Vagina (tissue), 2 donors: ENCODE measurements around the gene ETV5.
"Not testable (repeated sequence)": the region's sequence is repeated elsewhere in the genome, so short reads cannot be mapped to it uniquely, and the experiment has no call there.

ENCODE experiments used
- CTCF ChIP-seq, 3 experiments: fragments of 450-650 bp in 2 of 3; fragments of 200-600 bp in 1 of 3; sonication (generic) in 1 of 3; IDR thresholded peaks; one replicate each; pipeline ENCODE4 v1.5.1; 2017 to 2019; ENCODE audit warnings: antibody characterized with exemption in 3 of 3, mild to moderate bottlenecking in 2 of 3, moderate library complexity in 2 of 3
- POLR2A ChIP-seq, 2 donors: fragments of 450-650 bp; IDR thresholded peaks; one replicate each; pipeline ENCODE4 v1.6.1; 2017; ENCODE audit warnings: antibody characterized with exemption in 2 of 2, mild to moderate bottlenecking in 2 of 2, moderate library complexity in 2 of 2

DNA sequence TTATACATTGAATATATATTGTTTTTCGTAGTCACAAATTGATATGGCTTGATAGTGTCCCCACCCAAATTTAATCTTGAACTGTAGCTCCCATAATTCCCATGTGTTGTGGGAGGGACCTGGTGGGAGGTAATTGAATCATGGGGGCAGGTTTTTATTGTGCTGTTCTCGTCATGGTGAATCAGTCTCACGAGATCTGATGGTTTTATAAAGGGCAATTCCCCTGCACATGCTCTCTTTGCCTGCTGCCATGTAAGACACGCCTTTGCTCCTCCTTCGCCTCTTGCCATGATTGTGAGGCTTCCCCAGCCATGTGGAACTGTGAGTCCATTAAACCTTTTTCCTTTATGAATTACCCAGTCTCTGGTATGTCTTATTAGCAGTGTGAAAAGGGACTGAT, 82.9 kb downstream of the ETV5 start:
- not testable (repeated sequence) for TF ChIP-seq CTCF, POLR2A (IDR thresholded peaks at IDR 0.05)
